Vagina (tissue), 2 donors: Measurements from ENCODE around the gene SLFN13. TPM values are rescaled to one million over a fixed set of nuclear protein-coding genes. Genes with fewer than 3 reads are reported as not detected.

Experiments used
- DNase-seq, 2 donors: peaks; one replicate each; pipeline ENCODE4 v3.0.0-alpha.2; 2017; ENCODE audit errors: extremely low spot score in 2 of 2
- H3K27ac ChIP-seq: fragments of 200-600 bp; sonication (generic); one replicate; pipeline ENCODE4 v1.5.1; 2019
- H3K27me3 ChIP-seq: fragments of 200-600 bp; sonication (generic); one replicate; pipeline ENCODE4 v1.5.1; 2019
- H3K36me3 ChIP-seq, 2 donors: fragments of 200-600 bp; sonication (generic); one replicate each; pipeline ENCODE4 v1.5.1; 2017 to 2019
- H3K4me1 ChIP-seq: fragments of 200-600 bp; sonication (generic); one replicate; pipeline ENCODE4 v1.5.1; 2019
- H3K4me3 ChIP-seq, 2 donors: fragments of 200-600 bp; sonication (generic); 1 replicate in 1 of 2; 2 replicates in 1 of 2; pipeline ENCODE4 v1.5.1; 2016 to 2019
- H3K9me3 ChIP-seq: fragments of 200-600 bp; sonication (generic); one replicate; pipeline ENCODE4 v1.5.1; 2019
- CTCF ChIP-seq, 3 experiments: fragments of 450-650 bp in 2 of 3; fragments of 200-600 bp in 1 of 3; sonication (generic) in 1 of 3; IDR thresholded peaks; one replicate each; pipeline ENCODE4 v1.5.1; 2017 to 2019; ENCODE audit warnings: antibody characterized with exemption in 3 of 3, mild to moderate bottlenecking in 2 of 3, moderate library complexity in 2 of 3
- POLR2A ChIP-seq, 2 donors: fragments of 450-650 bp; IDR thresholded peaks; one replicate each; pipeline ENCODE4 v1.6.1; 2017; ENCODE audit warnings: antibody characterized with exemption in 2 of 2, mild to moderate bottlenecking in 2 of 2, moderate library complexity in 2 of 2
- POLR2AphosphoS5 ChIP-seq, 2 donors: sonication (generic); formaldehyde crosslinking; IDR thresholded peaks; one replicate each; pipeline ENCODE4 v1.9.0; 2017; ENCODE audit warnings: antibody characterized with exemption in 2 of 2, mild to moderate bottlenecking in 2 of 2, low read depth in 1 of 2; ENCODE audit not compliant: insufficient read depth in 1 of 2
- intact Hi-C: fragments of 100-400 bp; cut with DNase I; formaldehyde crosslinking; loops from one replicate; pipeline ENCODE4 v1.15.1; 2023
- total RNA-seq: library from RNA; depleted of rRNA; stranded (reverse); fragments of >200 nt; gene quantifications from one replicate; pipeline ENCODE4 v1.2.3, GENCODE V29; 2016

SLFN13 gene
- total RNA-seq, 1 donor from 2014 or later, result 6.9 TPM

GRCh38 chr17:35489944-35490343 is 41.4 kb upstream of the SLFN13 start:
- Histone ChIP-seq H3K27ac (no peak overlapping the region), H3K4me3 (no peak overlapping the region), H3K4me1 (peaks cover 9% of the 10 kb centered on the region), H3K27me3 (peaks cover 17% of the 10 kb centered on the region), H3K9me3 (no peaks in the 10 kb centered on the region), H3K36me3 (no peaks in the 10 kb centered on the region)
- no peak for TF ChIP-seq POLR2AphosphoS5 (IDR thresholded peaks at IDR 0.05; ENCODE audit: insufficient read depth in 1 of 2, low read depth in 1 of 2)
- TF ChIP-seq POLR2A (IDR thresholded peaks at IDR 0.05), result no peak
- no peak for TF ChIP-seq CTCF (IDR thresholded peaks at IDR 0.05)
- intact Hi-C loops, result no loop called here
- no peak for DNase-seq

GRCh38 chr17:35488991-35489390 is 40.4 kb upstream of the SLFN13 start:
- no peak overlapping the region for H3K27ac ChIP-seq
- H3K9me3 ChIP-seq, result no peaks in the 10 kb centered on the region
- intact Hi-C loops, result no loop called here
- no peak for DNase-seq
- no peaks in the 10 kb centered on the region for H3K36me3 ChIP-seq
- peaks cover 17% of the 10 kb centered on the region for H3K27me3 ChIP-seq
- H3K4me1 ChIP-seq, result peaks cover 9% of the 10 kb centered on the region
- H3K4me3 ChIP-seq, result no peak overlapping the region
- TF ChIP-seq CTCF (IDR thresholded peaks at IDR 0.05) (no peak), POLR2A (IDR thresholded peaks at IDR 0.05) (no peak), POLR2AphosphoS5 (IDR thresholded peaks at IDR 0.05; ENCODE audit: insufficient read depth in 1 of 2, low read depth in 1 of 2) (no peak)

- peak overlapping the region; percentile 44 to 61 for H3K4me3 ChIP-seq
- H3K27me3 ChIP-seq, result peaks cover 17% of the 10 kb centered on the region
- intact Hi-C loops, result no loop called here
- TF ChIP-seq POLR2AphosphoS5 (IDR thresholded peaks at IDR 0.05; ENCODE audit: insufficient read depth in 1 of 2, low read depth in 1 of 2), result no peak
- peak overlapping the region; percentile 16 for H3K27ac ChIP-seq
- no peaks in the 10 kb centered on the region for H3K36me3 ChIP-seq
- H3K4me1 ChIP-seq, result peaks cover 9% of the 10 kb centered on the region
- DNase-seq, result no peak
- H3K9me3 ChIP-seq, result no peaks in the 10 kb centered on the region
These were observed 38.6 kb upstream of the SLFN13 start for GRCh38 chr17:35486920-35487732.

GRCh38 chr17:35479271-35479670 is 30.7 kb upstream of the SLFN13 start:
- Histone ChIP-seq H3K4me1 (no peaks in the 10 kb centered on the region), H3K9me3 (no peaks in the 10 kb centered on the region), H3K36me3 (no peaks in the 10 kb centered on the region), H3K27ac (no peak overlapping the region), H3K27me3 (no peaks in the 10 kb centered on the region), H3K4me3 (no peak overlapping the region)
- TF ChIP-seq POLR2A (IDR thresholded peaks at IDR 0.05) (no peak), CTCF (IDR thresholded peaks at IDR 0.05) (no peak)
- intact Hi-C loops, result no loop called here
- no peak for DNase-seq

GRCh38 chr17:35477248-35477647 is 28.7 kb upstream of the SLFN13 start:
- no peak for DNase-seq
- H3K9me3 ChIP-seq, result no peaks in the 10 kb centered on the region
- intact Hi-C loops, result no loop called here
- no peaks in the 10 kb centered on the region for H3K36me3 ChIP-seq
- H3K4me1 ChIP-seq, result no peaks in the 10 kb centered on the region
- TF ChIP-seq CTCF (IDR thresholded peaks at IDR 0.05), result no peak
- no peak for TF ChIP-seq POLR2A (IDR thresholded peaks at IDR 0.05)
- TF ChIP-seq POLR2AphosphoS5 (IDR thresholded peaks at IDR 0.05; ENCODE audit: insufficient read depth in 1 of 2, low read depth in 1 of 2), result no peak
- H3K27ac ChIP-seq, result no peak overlapping the region
- no peaks in the 10 kb centered on the region for H3K27me3 ChIP-seq
- H3K4me3 ChIP-seq, result no peak overlapping the region
